Measurements from ENCODE around the gene RIC8B.

Gene RIC8B

GRCh38 chr12:106758349-106759110 lies 16.0 kb upstream of the RIC8B start:
- no peak for DNase-seq (ENCODE audit: low spot score)

- no peak for DNase-seq (ENCODE audit: low spot score)
Observed at GRCh38 chr12:106759526-106760183, 14.8 kb upstream of the RIC8B start.

GRCh38 chr12:106760184-106760531 lies 14.3 kb upstream of the RIC8B start:
- no peak for DNase-seq (ENCODE audit: low spot score)

GRCh38 chr12:106764220-106764619 lies 10.3 kb upstream of the RIC8B start:
- no peak for DNase-seq (ENCODE audit: low spot score)

GRCh38 chr12:106764738-106765137 lies 9.7 kb upstream of the RIC8B start:
- DNase-seq (ENCODE audit: low spot score): no peak

GRCh38 chr12:106766393-106766826 lies 8.1 kb upstream of the RIC8B start:
- no peak for DNase-seq (ENCODE audit: low spot score)

- DNase-seq (ENCODE audit: low spot score): no peak
Observed at GRCh38 chr12:106767206-106767605, 7.3 kb upstream of the RIC8B start.

GRCh38 chr12:106767954-106768822 lies 6.3 kb upstream of the RIC8B start:
- DNase-seq (ENCODE audit: low spot score): peak; percentile 28

GRCh38 chr12:106769078-106769477 lies 5.4 kb upstream of the RIC8B start:
- DNase-seq (ENCODE audit: low spot score): peak; percentile 39

GRCh38 chr12:106769546-106769945 lies 4.9 kb upstream of the RIC8B start:
- no peak for DNase-seq (ENCODE audit: low spot score)

GRCh38 chr12:106771425-106771824 lies 3.1 kb upstream of the RIC8B start:
- no peak for DNase-seq (ENCODE audit: low spot score)

GRCh38 chr12:106773286-106774004 lies 1.0 kb upstream of the RIC8B start:
- no peak for DNase-seq (ENCODE audit: low spot score)

GRCh38 chr12:106774808-106775524 lies 484 bp downstream of the RIC8B start:
- no peak for DNase-seq (ENCODE audit: low spot score)

GRCh38 chr12:106776897-106777296 lies 2.4 kb downstream of the RIC8B start:
- DNase-seq (ENCODE audit: low spot score): no peak

GRCh38 chr12:106780010-106780631 lies 5.6 kb downstream of the RIC8B start:
- no peak for DNase-seq (ENCODE audit: low spot score)

- DNase-seq (ENCODE audit: low spot score): no peak
Observed at GRCh38 chr12:106782619-106783018, 8.1 kb downstream of the RIC8B start.

GRCh38 chr12:106783515-106783914 lies 9.0 kb downstream of the RIC8B start:
- no peak for DNase-seq (ENCODE audit: low spot score)

GRCh38 chr12:106790020-106790419 lies 15.5 kb downstream of the RIC8B start:
- DNase-seq (ENCODE audit: low spot score): no peak

GRCh38 chr12:106791531-106791930 lies 17.0 kb downstream of the RIC8B start:
- no peak for DNase-seq (ENCODE audit: low spot score)

- no peak for DNase-seq (ENCODE audit: low spot score)
Observed at GRCh38 chr12:106794369-106794768, 19.9 kb downstream of the RIC8B start.

- no peak for DNase-seq (ENCODE audit: low spot score)
Observed at GRCh38 chr12:106801167-106801708, 26.8 kb downstream of the RIC8B start.
